ENCODE data around the gene EDRF1.

DNA sequence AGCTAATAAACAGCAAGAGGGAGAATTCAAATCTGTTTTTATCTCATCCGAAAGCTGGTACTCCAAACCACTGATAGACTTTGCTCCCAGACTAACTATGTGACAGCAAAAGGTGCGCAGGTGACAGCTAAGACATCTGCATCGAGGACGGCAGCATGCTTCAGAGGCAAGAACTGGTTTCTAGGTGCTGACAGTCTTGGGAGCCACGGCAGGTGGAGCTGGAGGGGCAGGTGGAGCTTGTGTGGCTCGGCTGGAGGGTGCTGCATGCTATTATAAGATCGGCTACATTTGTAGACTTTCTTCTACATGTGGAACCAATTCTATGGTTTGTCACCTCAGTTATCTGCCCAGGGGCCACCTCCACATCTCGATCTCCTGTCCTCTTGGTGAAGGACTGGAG lies 77.9 kb downstream of the EDRF1 start:
- TF ChIP-seq, protein P1, sequence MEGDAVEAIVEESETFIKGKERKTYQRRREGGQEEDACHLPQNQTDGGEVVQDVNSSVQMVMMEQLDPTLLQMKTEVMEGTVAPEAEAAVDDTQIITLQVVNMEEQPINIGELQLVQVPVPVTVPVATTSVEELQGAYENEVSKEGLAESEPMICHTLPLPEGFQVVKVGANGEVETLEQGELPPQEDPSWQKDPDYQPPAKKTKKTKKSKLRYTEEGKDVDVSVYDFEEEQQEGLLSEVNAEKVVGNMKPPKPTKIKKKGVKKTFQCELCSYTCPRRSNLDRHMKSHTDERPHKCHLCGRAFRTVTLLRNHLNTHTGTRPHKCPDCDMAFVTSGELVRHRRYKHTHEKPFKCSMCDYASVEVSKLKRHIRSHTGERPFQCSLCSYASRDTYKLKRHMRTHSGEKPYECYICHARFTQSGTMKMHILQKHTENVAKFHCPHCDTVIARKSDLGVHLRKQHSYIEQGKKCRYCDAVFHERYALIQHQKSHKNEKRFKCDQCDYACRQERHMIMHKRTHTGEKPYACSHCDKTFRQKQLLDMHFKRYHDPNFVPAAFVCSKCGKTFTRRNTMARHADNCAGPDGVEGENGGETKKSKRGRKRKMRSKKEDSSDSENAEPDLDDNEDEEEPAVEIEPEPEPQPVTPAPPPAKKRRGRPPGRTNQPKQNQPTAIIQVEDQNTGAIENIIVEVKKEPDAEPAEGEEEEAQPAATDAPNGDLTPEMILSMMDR (IDR thresholded peaks at IDR 0.05), result no peak
- no peak for TF ChIP-seq POLR2A (IDR thresholded peaks at IDR 0.05)
- no peak for TF ChIP-seq POLR2AphosphoS5 (IDR thresholded peaks at IDR 0.05)

All from gastroesophageal sphincter (tissue), 3 donors.